ENCODE results near the gene KIAA0040. TPM values are rescaled to one million over a fixed set of nuclear protein-coding genes. Genes with fewer than 3 reads are reported as not detected.

The KIAA0040 gene
- total RNA-seq, 1 experiment from 2014 or later = 5.0 TPM

GRCh38 chr1:175116903-175117302, 75.7 kb downstream of the KIAA0040 start:
- H2BK20ac ChIP-seq (ENCODE audit: low read depth, low read length, poor library complexity, severe bottlenecking) = no peak overlapping the region
- Mint-ChIP-seq H3K27ac (no peak overlapping the region), H3K36me3 (ENCODE audit: insufficient read depth in 1 of 3, low read depth in 3 of 3) (peaks cover 0 to 3% (median 2%) of the 10 kb centered on the region in 3 experiments; a peak in 3 of 7 replicates), H3K27me3 (ENCODE audit: low read depth) (no peaks in the 10 kb centered on the region), H3K4me3 (no peak overlapping the region), H3K4me1 (no peaks in the 10 kb centered on the region), H3K9me3 (peaks cover 14% of the 10 kb centered on the region in 2 experiments)
- H4K8ac ChIP-seq (replicated peaks; ENCODE audit: insufficient read length, low read depth, low read length) = no peak overlapping the region
- H3K18ac ChIP-seq (ENCODE audit: insufficient read length, low read depth, low read length) = no peak overlapping the region
- H3K4me2 ChIP-seq (ENCODE audit: insufficient read depth, insufficient read length, low read length) = no peak overlapping the region
- no peak overlapping the region for H3K56ac ChIP-seq (ENCODE audit: insufficient read length, low read depth, low read length)
- H3K27me3 ChIP-seq (ENCODE audit: insufficient read depth, low read length) = no peaks in the 10 kb centered on the region
- TF ChIP-seq CTCF (conservative IDR thresholded peaks at IDR 0.05) = peak; percentile 19; the same call in 1 of the 3 replicates
- H3K23me2 ChIP-seq (ENCODE audit: insufficient read length, low read depth, low read length, poor library complexity, severe bottlenecking) = no peaks in the 10 kb centered on the region
- H2BK5ac ChIP-seq (ENCODE audit: insufficient read length, low read length) = no peak overlapping the region
- no peak overlapping the region for H3K9ac ChIP-seq (ENCODE audit: extremely low read depth, insufficient read length, low read length)
- no CpG with 5 or more reads among the region's 11 CpGs for WGBS (ENCODE audit: extremely low coverage, insufficient read length, low lambda C conversion rate)
- no peak overlapping the region for H4K5ac ChIP-seq (ENCODE audit: insufficient read length, low read depth, low read length)
- H3K27ac ChIP-seq (ENCODE audit: insufficient read length, low read depth, low read length) = no peak overlapping the region
- H3K79me1 ChIP-seq (ENCODE audit: insufficient read depth, low read depth, low read length, poor library complexity, severe bottlenecking) = no peaks in the 10 kb centered on the region
- H3K4ac ChIP-seq (ENCODE audit: low read depth, low read length) = no peak overlapping the region
- no peak overlapping the region for H3K23ac ChIP-seq (ENCODE audit: insufficient read length, low read depth, low read length)
- no peak overlapping the region for H3K14ac ChIP-seq (ENCODE audit: insufficient read depth, low read length)
- no peak overlapping the region for H2BK12ac ChIP-seq (ENCODE audit: insufficient read length, low read depth, low read length)
- H4K91ac ChIP-seq (ENCODE audit: insufficient read length, low read depth, low read length) = no peak overlapping the region
- no peaks in the 10 kb centered on the region for H4K20me1 ChIP-seq (ENCODE audit: control insufficient read depth, insufficient read depth, insufficient read length)
- H2BK15ac ChIP-seq (ENCODE audit: low read depth, low read length) = no peak overlapping the region
- H2BK120ac ChIP-seq (ENCODE audit: low read depth, low read length, poor library complexity, severe bottlenecking) = no peak overlapping the region
- H2AK5ac ChIP-seq (ENCODE audit: insufficient read length, low read length) = no peak overlapping the region
- H3K4me1 ChIP-seq (ENCODE audit: insufficient read depth, low read length) = no peaks in the 10 kb centered on the region
- H3T11ph ChIP-seq (ENCODE audit: low read length) = no peak overlapping the region
- H3K79me2 ChIP-seq (ENCODE audit: insufficient read depth, low read length) = no peaks in the 10 kb centered on the region
- peak; percentile 40 for DNase-seq
- no peaks in the 10 kb centered on the region for H3K9me3 ChIP-seq (ENCODE audit: control insufficient read depth, low read depth, low read length)
- no peak overlapping the region for H2AFZ ChIP-seq (ENCODE audit: low read length)

All from H9 (cell line).